ENCODE measurements around the gene CCDC195. TPM values are rescaled to one million over a fixed set of nuclear protein-coding genes. Genes with fewer than 3 reads are reported as not detected.

CCDC195 gene
- total and polyA plus RNA-seq, 2 donors (not counting 1 experiment from before 2014, with no cell fraction given): not detected

DNA sequence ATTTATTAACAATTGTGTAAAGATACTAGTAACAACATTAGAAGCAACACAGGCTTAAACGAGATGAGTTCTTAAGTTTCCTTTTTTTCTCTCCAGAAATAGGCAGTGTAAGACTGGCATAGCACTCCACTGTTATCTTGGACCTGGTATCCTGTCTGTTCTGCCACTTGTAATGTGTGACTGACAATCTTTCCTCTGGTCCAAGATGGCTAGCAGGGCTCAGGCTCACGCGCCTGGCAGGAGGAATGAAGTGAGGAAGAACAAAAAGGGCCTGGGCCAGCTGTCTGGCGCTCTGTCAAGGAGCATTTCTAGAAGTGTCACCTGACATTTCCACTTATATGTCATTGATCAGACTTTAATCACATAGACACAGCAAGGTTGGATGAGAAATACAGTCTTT is 31.6 kb upstream of the CCDC195 start:
- Histone ChIP-seq H3K27ac (ENCODE audit: low read length in 2 of 2) (no peak overlapping the region), H2AFZ (ENCODE audit: insufficient read depth, low read depth, low read length, poor library complexity, severe bottlenecking) (no peak overlapping the region), H3K9ac (ENCODE audit: low read length) (no peak overlapping the region), H4K20me1 (ENCODE audit: control insufficient read depth, insufficient read depth, low read length, poor library complexity, severe bottlenecking) (no peaks in the 10 kb centered on the region), H3K9me3 (ENCODE audit: control extremely low read depth in 1 of 3, control insufficient read depth in 2 of 3, insufficient read depth in 1 of 3, low read length in 2 of 3) (peaks cover 0 to 6% (median 2%) of the 10 kb centered on the region in 3 donors), H3K36me3 (replicated peaks in 1 of 2; ENCODE audit: control extremely low read depth in 1 of 2, control insufficient read depth in 1 of 2, extremely low read depth in 1 of 2, insufficient read depth in 2 of 2, low read length in 1 of 2) (no peaks in the 10 kb centered on the region), H3K4me2 (replicated peaks; ENCODE audit: low read depth, low read length, poor library complexity, severe bottlenecking) (no peak overlapping the region), H3K4me1 (ENCODE audit: control insufficient read depth in 2 of 2, insufficient read depth in 2 of 2, low read length in 2 of 2) (peaks cover 17 to 18% of the 10 kb centered on the region in 2 donors), H3K4me3 (ENCODE audit: control extremely low read depth in 1 of 5, extremely low read depth in 1 of 5, insufficient read depth in 1 of 5, low read depth in 2 of 5, low read length in 4 of 5) (no peak overlapping the region), H3K27me3 (replicated peaks in 1 of 4; ENCODE audit: control extremely low read depth in 1 of 4, control insufficient read depth in 3 of 4, insufficient read depth in 4 of 4, low read length in 3 of 4) (no peaks in the 10 kb centered on the region), H3K79me2 (ENCODE audit: control insufficient read depth, insufficient read depth, low read length) (no peaks in the 10 kb centered on the region)
- Mint-ChIP-seq H3K27me3 (no peaks in the 10 kb centered on the region), H3K9me3 (ENCODE audit: insufficient read depth) (peaks cover under 1% of the 10 kb centered on the region), H3K4me3 (no peak overlapping the region), H3K4me1 (peaks cover 24% of the 10 kb centered on the region), H3K27ac (no peak overlapping the region)
- 95% methylated on average over 4 of the region's 4 CpGs for WGBS (ENCODE audit: insufficient coverage)
- ChIA-PET CTCF (no interaction called here), POLR2A (no interaction called here)
- DNase-seq (no peak), ATAC-seq (ENCODE audit: low read depth) (no peak)
- intact Hi-C loops (cut with micrococcal nuclease): no loop called here
- no peak for TF ChIP-seq EZH2 (IDR thresholded peaks at IDR 0.05; ENCODE audit: borderline replicate concordance, insufficient read depth, low read depth, low read length, poor library complexity, severe bottlenecking)
- TF ChIP-seq, protein P1, sequence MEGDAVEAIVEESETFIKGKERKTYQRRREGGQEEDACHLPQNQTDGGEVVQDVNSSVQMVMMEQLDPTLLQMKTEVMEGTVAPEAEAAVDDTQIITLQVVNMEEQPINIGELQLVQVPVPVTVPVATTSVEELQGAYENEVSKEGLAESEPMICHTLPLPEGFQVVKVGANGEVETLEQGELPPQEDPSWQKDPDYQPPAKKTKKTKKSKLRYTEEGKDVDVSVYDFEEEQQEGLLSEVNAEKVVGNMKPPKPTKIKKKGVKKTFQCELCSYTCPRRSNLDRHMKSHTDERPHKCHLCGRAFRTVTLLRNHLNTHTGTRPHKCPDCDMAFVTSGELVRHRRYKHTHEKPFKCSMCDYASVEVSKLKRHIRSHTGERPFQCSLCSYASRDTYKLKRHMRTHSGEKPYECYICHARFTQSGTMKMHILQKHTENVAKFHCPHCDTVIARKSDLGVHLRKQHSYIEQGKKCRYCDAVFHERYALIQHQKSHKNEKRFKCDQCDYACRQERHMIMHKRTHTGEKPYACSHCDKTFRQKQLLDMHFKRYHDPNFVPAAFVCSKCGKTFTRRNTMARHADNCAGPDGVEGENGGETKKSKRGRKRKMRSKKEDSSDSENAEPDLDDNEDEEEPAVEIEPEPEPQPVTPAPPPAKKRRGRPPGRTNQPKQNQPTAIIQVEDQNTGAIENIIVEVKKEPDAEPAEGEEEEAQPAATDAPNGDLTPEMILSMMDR (IDR thresholded peaks at IDR 0.05): no peak

GRCh38 chr2:224736227-224736626 is 20.1 kb upstream of the CCDC195 start:
- CTCF ChIA-PET: no interaction called here
- Histone ChIP-seq H3K79me2 (ENCODE audit: control insufficient read depth, insufficient read depth, low read length) (no peaks in the 10 kb centered on the region), H3K9me3 (ENCODE audit: control extremely low read depth in 1 of 3, control insufficient read depth in 2 of 3, insufficient read depth in 1 of 3, low read length in 2 of 3) (peaks cover 0 to 20% (median 14%) of the 10 kb centered on the region in 3 donors), H3K9ac (ENCODE audit: low read length) (no peak overlapping the region), H3K4me2 (replicated peaks; ENCODE audit: low read depth, low read length, poor library complexity, severe bottlenecking) (no peak overlapping the region), H3K27me3 (replicated peaks in 1 of 4; ENCODE audit: control extremely low read depth in 1 of 4, control insufficient read depth in 3 of 4, insufficient read depth in 4 of 4, low read length in 3 of 4) (no peaks in the 10 kb centered on the region), H4K20me1 (ENCODE audit: control insufficient read depth, insufficient read depth, low read length, poor library complexity, severe bottlenecking) (no peaks in the 10 kb centered on the region), H2AFZ (ENCODE audit: insufficient read depth, low read depth, low read length, poor library complexity, severe bottlenecking) (no peak overlapping the region), H3K4me1 (ENCODE audit: control insufficient read depth in 2 of 2, insufficient read depth in 2 of 2, low read length in 2 of 2) (no peaks in the 10 kb centered on the region), H3K4me3 (ENCODE audit: control extremely low read depth in 1 of 5, extremely low read depth in 1 of 5, insufficient read depth in 1 of 5, low read depth in 2 of 5, low read length in 4 of 5) (no peak overlapping the region), H3K36me3 (replicated peaks in 1 of 2; ENCODE audit: control extremely low read depth in 1 of 2, control insufficient read depth in 1 of 2, extremely low read depth in 1 of 2, insufficient read depth in 2 of 2, low read length in 1 of 2) (no peaks in the 10 kb centered on the region), H3K27ac (ENCODE audit: low read length in 2 of 2) (no peak overlapping the region)
- H3K27ac Mint-ChIP-seq: no peak overlapping the region
- POLR2A ChIA-PET: interaction anchor here (1.0 kb wide), 1 partner anchor 69 kb away, joined by 3 read pairs; no protein-coding TSS in a partner anchor
- H3K4me1 Mint-ChIP-seq: peaks cover 8% of the 10 kb centered on the region
- no peak for TF ChIP-seq EZH2 (IDR thresholded peaks at IDR 0.05; ENCODE audit: borderline replicate concordance, insufficient read depth, low read depth, low read length, poor library complexity, severe bottlenecking)
- TF ChIP-seq, protein P1 (IDR thresholded peaks at IDR 0.05): no peak
- intact Hi-C loops (cut with micrococcal nuclease): no loop called here
- H3K27me3 Mint-ChIP-seq: no peaks in the 10 kb centered on the region
- DNase-seq (no peak), ATAC-seq (ENCODE audit: low read depth) (no peak)
- H3K9me3 Mint-ChIP-seq (ENCODE audit: insufficient read depth): peaks cover 12% of the 10 kb centered on the region
- no peak overlapping the region for H3K4me3 Mint-ChIP-seq
- no CpG with 5 or more reads among the region's 1 CpG for WGBS (ENCODE audit: insufficient coverage)
